ENCODE results near the gene ANKS1B.

The ANKS1B gene

GRCh38 chr12:98696036-98696646 lies 1288.6 kb downstream of the ANKS1B start:
- ATAC-seq: no peak
- TF ChIP-seq ARNTL (CRISPR knock-in tag; IDR thresholded peaks at IDR 0.05; ENCODE audit: borderline replicate concordance, low read depth) (no peak), POU6F1 (CRISPR knock-in tag; IDR thresholded peaks at IDR 0.05; ENCODE audit: borderline replicate concordance, low read depth) (no peak), CSDC2 (CRISPR knock-in tag; IDR thresholded peaks at IDR 0.05) (no peak), ZFP3 (CRISPR knock-in tag; IDR thresholded peaks at IDR 0.05) (no peak), OSR1 (CRISPR knock-in tag; IDR thresholded peaks at IDR 0.05) (no peak), TOX (CRISPR knock-in tag; IDR thresholded peaks at IDR 0.05; ENCODE audit: borderline replicate concordance) (no peak), ISL1 (CRISPR knock-in tag; IDR thresholded peaks at IDR 0.05) (no peak)

- no peak for TF ChIP-seq ZNF8 (CRISPR knock-in tag; IDR thresholded peaks at IDR 0.05)
- TF ChIP-seq ZC3H10 (CRISPR knock-in tag; IDR thresholded peaks at IDR 0.05): no peak
- no peak for TF ChIP-seq TCF4 (CRISPR knock-in tag; IDR thresholded peaks at IDR 0.05; ENCODE audit: borderline replicate concordance)
- TF ChIP-seq RARB (CRISPR knock-in tag; IDR thresholded peaks at IDR 0.05): no peak
- TF ChIP-seq ZNF70 (CRISPR knock-in tag; IDR thresholded peaks at IDR 0.05): no peak
- TF ChIP-seq POU6F1 (CRISPR knock-in tag; IDR thresholded peaks at IDR 0.05; ENCODE audit: borderline replicate concordance, low read depth): no peak
- no peak for TF ChIP-seq ESRRG (CRISPR knock-in tag; IDR thresholded peaks at IDR 0.05)
- TF ChIP-seq ISL1 (CRISPR knock-in tag; IDR thresholded peaks at IDR 0.05): no peak
- no peak for TF ChIP-seq BACH2 (CRISPR knock-in tag; IDR thresholded peaks at IDR 0.05; ENCODE audit: borderline replicate concordance)
- no peak for TF ChIP-seq PPARA (CRISPR knock-in tag; IDR thresholded peaks at IDR 0.05; ENCODE audit: borderline replicate concordance)
- no peak for TF ChIP-seq ZFP3 (CRISPR knock-in tag; IDR thresholded peaks at IDR 0.05)
- TF ChIP-seq TSHZ2 (CRISPR knock-in tag; IDR thresholded peaks at IDR 0.05): no peak
- ATAC-seq: no peak
These were observed 1293.4 kb downstream of the ANKS1B start for GRCh38 chr12:98691351-98691750.

GRCh38 chr12:98686603-98687002 lies 1298.1 kb downstream of the ANKS1B start:
- TF ChIP-seq SNAI2 (CRISPR knock-in tag; IDR thresholded peaks at IDR 0.05) (no peak), PPARA (CRISPR knock-in tag; IDR thresholded peaks at IDR 0.05; ENCODE audit: borderline replicate concordance) (no peak), OSR1 (CRISPR knock-in tag; IDR thresholded peaks at IDR 0.05) (no peak), CREB5 (CRISPR knock-in tag; IDR thresholded peaks at IDR 0.05; ENCODE audit: low read depth) (no peak), TSHZ2 (CRISPR knock-in tag; IDR thresholded peaks at IDR 0.05) (no peak), CSRNP3 (CRISPR knock-in tag; IDR thresholded peaks at IDR 0.05) (no peak), PATZ1 (CRISPR knock-in tag; IDR thresholded peaks at IDR 0.05; ENCODE audit: borderline replicate concordance) (no peak), GLIS3 (CRISPR knock-in tag; IDR thresholded peaks at IDR 0.05) (no peak), POU6F1 (CRISPR knock-in tag; IDR thresholded peaks at IDR 0.05; ENCODE audit: borderline replicate concordance, low read depth) (no peak), ZNF70 (CRISPR knock-in tag; IDR thresholded peaks at IDR 0.05) (no peak), ZNF8 (CRISPR knock-in tag; IDR thresholded peaks at IDR 0.05) (no peak), ZFP30 (CRISPR knock-in tag; IDR thresholded peaks at IDR 0.05) (no peak)
- ATAC-seq: no peak
